HG03460 (cell line): Measurements from ENCODE around the gene KDM2B.
A peak's percentile ranks its signal among the peaks of the same experiment; 100 is the strongest.
"Not testable (repeated sequence)": the region's sequence is repeated elsewhere in the genome, so short reads cannot be mapped to it uniquely, and the experiment has no call there.

Source experiments
- ATAC-seq: cut with Tn5 transposase; IDR thresholded peaks from one replicate; pipeline ENCODE4 v1.9.1; 2021; ENCODE audit not compliant: unreplicated experiment

KDM2B gene

GRCh38 chr12:121590476-121591143 lies 9.8 kb upstream of the KDM2B start:
- peak; percentile 66 for ATAC-seq

DNA sequence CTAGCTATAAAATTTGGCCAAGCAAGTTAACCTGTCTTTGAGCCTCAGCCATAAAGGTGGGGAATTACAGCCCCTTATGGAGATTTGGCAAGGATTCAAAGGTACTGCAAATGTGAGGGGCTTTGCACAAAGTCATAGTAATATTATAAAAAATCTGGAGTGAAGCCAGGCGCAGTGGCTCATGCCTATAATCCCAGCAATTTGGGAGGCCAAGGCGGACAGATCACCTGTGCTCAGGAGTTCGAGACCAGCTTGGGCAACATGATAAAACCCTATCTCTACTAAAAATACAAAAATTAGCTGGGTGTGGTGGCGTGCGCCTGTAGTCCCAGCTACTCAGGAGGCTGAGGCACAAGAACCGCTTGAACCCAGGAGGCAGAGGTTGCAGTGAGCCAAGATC lies 4.1 kb upstream of the KDM2B start:
- ATAC-seq: not testable (repeated sequence)

- not testable (repeated sequence) for ATAC-seq
Observed at GRCh38 chr12:121583334-121583661, 2.5 kb upstream of the KDM2B start.

DNA sequence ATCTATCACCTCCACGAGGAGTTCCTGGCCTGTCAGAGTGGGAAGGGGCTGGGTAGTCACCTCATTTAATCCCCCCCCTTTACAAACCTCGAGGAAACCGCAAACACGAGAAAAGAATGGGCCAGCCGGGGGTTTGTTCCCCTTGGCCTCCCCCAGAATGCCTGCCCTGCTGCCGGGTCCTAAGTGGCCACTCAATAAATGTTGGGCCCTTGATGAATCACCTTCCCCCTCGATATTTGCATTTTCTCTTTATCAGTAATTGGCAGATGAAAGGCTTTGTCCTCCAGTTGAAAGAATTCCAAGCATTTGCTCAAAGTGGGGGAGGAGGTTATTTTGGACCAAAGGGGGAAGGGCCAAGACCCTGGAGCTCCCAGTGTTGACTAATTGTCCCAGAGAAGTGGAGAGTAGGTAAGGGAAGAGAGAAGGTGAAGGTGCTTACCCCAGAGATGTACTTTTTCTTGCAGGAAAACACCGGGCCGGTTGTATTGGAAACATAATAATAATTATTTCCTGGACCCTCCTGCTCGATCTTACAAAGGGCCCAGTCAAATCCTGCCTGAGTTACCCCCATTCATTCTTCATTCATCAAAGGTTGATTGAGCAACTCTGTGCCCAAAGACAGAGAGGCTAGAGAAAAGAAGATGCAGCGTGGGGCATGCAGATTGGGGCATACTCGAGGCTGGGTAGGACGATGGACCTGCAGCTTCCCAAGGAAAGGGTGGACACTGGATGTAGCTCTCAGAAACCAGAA lies 1.9 kb upstream of the KDM2B start:
- no peak for ATAC-seq

DNA sequence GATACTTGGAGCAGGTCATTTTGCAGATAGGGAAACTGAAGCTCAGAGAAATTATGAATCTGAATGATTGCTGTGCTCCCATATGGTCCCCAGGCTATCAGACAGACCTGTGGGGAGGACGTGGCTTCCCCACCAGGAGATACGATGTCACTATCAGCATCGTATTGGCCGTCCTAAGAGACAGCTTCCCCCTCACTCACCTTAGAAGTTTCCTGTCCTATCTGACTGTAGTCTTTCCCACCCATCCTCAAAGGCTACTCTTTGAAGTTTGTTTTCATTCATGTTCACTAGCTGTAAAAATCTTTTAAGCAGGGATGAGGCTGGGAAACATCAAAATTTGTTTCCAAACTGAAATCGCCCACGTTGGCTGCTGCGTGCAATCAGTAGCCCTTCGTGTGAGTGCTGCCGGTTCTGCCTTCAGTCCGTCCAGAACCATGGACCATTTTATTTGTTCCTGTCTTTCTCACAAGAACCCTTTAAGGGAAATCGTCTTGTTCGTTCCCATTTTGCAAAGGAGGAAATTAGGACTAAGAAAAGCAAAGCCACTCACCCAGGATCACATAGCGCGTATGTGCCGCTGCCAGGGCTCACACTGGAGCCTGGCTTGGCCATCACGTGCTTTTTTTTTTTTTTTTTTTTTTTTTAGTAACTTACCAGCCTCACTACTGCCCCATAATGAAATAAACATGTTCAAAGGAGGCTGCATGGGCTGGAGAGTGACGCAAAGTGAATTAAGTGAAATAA lies 1.0 kb upstream of the KDM2B start:
- no peak for ATAC-seq

- no peak for ATAC-seq
Observed at GRCh38 chr12:121579981-121580868, 598 bp downstream of the KDM2B start.

GRCh38 chr12:121579190-121579791 lies 1.5 kb downstream of the KDM2B start:
- no peak for ATAC-seq

DNA sequence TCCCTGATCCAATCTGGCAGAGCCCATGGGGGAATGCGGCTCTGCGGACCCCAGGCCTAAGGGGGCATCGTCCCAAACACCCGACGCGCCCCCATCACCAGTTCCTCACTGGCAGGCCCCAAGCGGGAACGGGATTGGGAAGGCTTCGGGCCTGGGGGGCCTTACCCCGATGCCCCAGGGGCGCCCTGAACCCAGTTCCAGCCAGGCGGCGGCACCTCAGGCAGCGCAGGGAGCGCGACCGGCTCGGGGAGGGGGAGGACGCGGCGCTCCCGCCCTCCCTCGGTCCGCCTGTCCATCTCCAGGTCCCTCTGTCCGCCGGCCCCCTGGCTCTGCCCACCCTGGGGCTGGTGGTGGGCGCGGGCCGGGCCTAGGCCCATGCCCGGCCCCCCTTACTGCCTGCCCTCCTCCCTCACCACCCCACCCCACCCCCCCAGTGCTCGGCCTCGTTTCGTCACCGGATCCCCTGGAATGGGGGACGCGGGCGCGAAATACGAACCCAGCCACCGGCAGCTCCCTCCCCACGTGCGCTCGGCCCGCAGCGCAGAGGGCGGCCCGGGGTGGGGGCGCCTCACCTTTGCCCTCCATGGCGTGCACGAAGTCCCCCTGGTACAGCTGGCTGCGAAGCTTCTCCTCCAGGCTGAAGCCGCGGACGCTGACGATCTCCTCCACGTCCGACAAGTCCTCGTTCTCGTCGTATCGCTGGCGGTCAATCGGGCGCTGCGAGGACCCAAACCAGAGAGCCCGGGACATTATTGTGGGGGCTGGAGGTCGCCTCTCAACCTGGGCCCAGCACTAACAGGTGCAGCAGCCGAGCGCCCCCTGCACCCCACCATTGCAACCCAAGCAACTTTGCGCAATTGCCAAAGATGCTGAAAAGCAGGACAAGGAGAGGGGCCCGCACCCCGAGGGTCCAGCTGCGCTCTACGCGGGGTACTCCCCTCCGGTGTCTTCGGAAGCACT lies 2.3 kb downstream of the KDM2B start:
- ATAC-seq: no peak

GRCh38 chr12:121577443-121578180 lies 3.2 kb downstream of the KDM2B start:
- no peak for ATAC-seq

GRCh38 chr12:121576851-121577391 lies 3.9 kb downstream of the KDM2B start:
- ATAC-seq: no peak

DNA sequence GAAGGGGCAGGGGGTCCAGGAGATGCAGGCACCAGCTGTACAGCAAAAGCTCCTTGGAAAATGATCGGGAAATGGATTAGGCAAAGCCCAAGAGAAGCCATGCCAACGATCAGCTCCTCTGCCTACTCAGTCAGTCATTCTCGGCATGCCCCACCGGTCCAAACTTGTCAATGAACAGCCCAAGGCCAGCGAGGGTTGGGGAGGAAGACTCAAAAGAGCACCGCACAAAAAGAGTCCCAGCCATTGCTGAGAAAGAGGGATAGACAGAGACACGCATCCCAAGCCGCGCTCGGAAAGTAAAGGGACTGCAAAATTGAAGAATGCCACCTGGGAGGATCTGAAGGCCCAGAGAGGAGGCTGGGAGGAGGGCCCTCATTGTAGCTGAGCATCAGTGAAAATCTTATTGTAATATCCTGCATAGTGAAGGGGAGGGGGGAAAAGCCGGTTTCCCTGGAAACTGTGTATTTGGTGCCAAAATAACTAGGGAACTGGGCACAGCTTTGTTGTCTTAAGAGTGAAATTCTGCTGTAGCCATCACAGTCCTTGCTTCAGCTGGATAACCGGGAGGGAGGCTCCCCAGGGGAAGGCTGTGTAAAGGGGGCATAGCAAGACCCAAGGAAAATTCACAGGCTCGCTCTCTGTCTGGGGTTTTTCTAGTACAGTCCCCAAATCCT lies 4.7 kb downstream of the KDM2B start:
- ATAC-seq: no peak

- no peak for ATAC-seq
Observed at GRCh38 chr12:121575051-121575450, 5.8 kb downstream of the KDM2B start.

- ATAC-seq: no peak
Observed at GRCh38 chr12:121574025-121574424, 6.8 kb downstream of the KDM2B start.

GRCh38 chr12:121571920-121572319 lies 8.9 kb downstream of the KDM2B start:
- ATAC-seq: no peak

DNA sequence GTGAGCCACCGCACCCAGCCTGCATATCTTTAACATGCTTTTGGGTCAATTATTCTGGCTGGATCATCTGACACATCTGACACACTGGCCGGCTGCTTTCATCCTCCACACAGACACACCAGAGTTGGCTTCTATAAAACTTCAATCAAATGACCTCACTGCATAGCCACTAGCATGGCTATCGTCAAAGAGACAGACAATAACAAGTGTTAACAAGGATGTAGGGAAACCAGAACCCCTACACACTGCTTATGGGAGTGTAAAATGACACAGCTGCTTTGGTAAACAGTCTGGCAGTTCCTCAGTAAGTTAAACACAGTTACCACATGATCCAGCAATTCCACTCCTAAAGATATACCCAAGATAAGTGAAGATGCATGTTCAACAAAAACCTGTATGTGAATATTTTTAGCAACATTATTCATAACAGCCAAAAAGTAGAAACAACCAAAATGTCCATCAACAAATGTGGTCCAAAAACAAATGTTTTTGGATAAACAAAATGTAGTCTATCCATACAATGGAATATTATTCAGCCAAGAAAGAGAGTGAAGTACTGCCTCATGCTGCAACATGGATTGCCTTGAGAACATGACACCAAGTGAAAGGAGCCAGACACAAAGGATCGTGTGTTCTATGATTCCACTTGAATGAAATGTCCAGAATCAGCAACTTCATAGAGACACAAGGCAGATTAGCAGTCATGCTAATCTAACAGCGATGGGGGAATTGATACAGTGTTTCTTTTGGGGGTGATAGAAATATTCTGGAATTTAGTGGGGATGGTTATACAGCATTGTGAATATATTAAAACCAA lies 10.1 kb downstream of the KDM2B start:
- ATAC-seq: no peak

GRCh38 chr12:121568971-121569751 lies 11.7 kb downstream of the KDM2B start:
- ATAC-seq: no peak
